HUDEP-2 (cell line): ENCODE data around the gene MANF.

Experiments
- DNase-seq, 76 experiments: peaks; one replicate each; lab custom pipeline; 2025; ENCODE audit not compliant: unreplicated experiment in 76 of 76; lab: John Stamatoyannopoulos, UW

MANF gene

GRCh38 chr3:51371943-51372557 lies 13.0 kb upstream of the MANF start:
- DNase-seq = peak in 30 of 76 experiments; percentile 3 to 55 (median 17)

- no peak for DNase-seq
Observed at GRCh38 chr3:51373658-51374421, 11.3 kb upstream of the MANF start.

GRCh38 chr3:51374456-51374855 lies 10.6 kb upstream of the MANF start:
- DNase-seq = no peak

- DNase-seq = no peak
Observed at GRCh38 chr3:51375136-51375535, 10.0 kb upstream of the MANF start.

- DNase-seq = no peak
Observed at GRCh38 chr3:51375571-51375970, 9.5 kb upstream of the MANF start.

- DNase-seq = no peak
Observed at GRCh38 chr3:51378065-51378464, 7.0 kb upstream of the MANF start.

- no peak for DNase-seq
Observed at GRCh38 chr3:51378726-51379125, 6.4 kb upstream of the MANF start.

- no peak for DNase-seq
Observed at GRCh38 chr3:51379301-51379700, 5.8 kb upstream of the MANF start.

- no peak for DNase-seq
Observed at GRCh38 chr3:51379746-51380455, 5.2 kb upstream of the MANF start.

- no peak for DNase-seq
Observed at GRCh38 chr3:51380601-51381332, 4.3 kb upstream of the MANF start.

- DNase-seq = no peak
Observed at GRCh38 chr3:51381333-51381705, 3.8 kb upstream of the MANF start.

- DNase-seq = no peak
Observed at GRCh38 chr3:51382076-51382745, 2.9 kb upstream of the MANF start.

GRCh38 chr3:51382947-51383578 lies 2.0 kb upstream of the MANF start:
- no peak for DNase-seq

- DNase-seq = peak in 7 of 76 experiments; percentile 30 to 80 (median 52)
Observed at GRCh38 chr3:51384055-51384725, 901 bp upstream of the MANF start.

GRCh38 chr3:51385621-51386091 lies 565 bp downstream of the MANF start:
- no peak for DNase-seq

GRCh38 chr3:51386159-51386851 lies 1.2 kb downstream of the MANF start:
- peak in 1 of 76 experiments; percentile 15 for DNase-seq

GRCh38 chr3:51386852-51387229 lies 1.8 kb downstream of the MANF start:
- no peak for DNase-seq

GRCh38 chr3:51387281-51387680 lies 2.2 kb downstream of the MANF start:
- DNase-seq = peak in 39 of 76 experiments; percentile 9 to 63 (median 30)
